Astrocyte (in vitro differentiated cells and primary cell): ENCODE results near the gene SUPT20HL2. TPM values are rescaled to one million over a fixed set of nuclear protein-coding genes. Genes with fewer than 3 reads are reported as not detected.

Source experiments
- DNase-seq: peaks from one replicate; pipeline ENCODE4 v3.0.0-alpha.2; 2010; ENCODE audit warnings: low read depth
- FAIRE-seq: peaks from 2 replicates; lab custom pipeline; 2011; peaks lifted over from hg19 to GRCh38; lab: Jason Lieb, UNC
- H2AFZ ChIP-seq: 2 replicates; pipeline ENCODE4 v1.6.0; 2012; ENCODE audit warnings: low read depth, low read length, inconsistent platforms
- H3K27ac ChIP-seq: 2 replicates; pipeline ENCODE4 v1.5.1; 2011; ENCODE audit warnings: low read depth, low read length, inconsistent platforms
- H3K27me3 ChIP-seq: 2 replicates; pipeline ENCODE4 v1.6.0; 2011; ENCODE audit warnings: low read length, inconsistent platforms; ENCODE audit not compliant: insufficient read depth
- H3K36me3 ChIP-seq: 2 replicates; pipeline ENCODE4 v1.5.1; 2011; ENCODE audit warnings: low read length, inconsistent platforms; ENCODE audit not compliant: insufficient read depth
- H3K4me1 ChIP-seq: 2 replicates; pipeline ENCODE4 v1.5.1; 2011; ENCODE audit warnings: low read length, inconsistent platforms; ENCODE audit not compliant: insufficient read depth
- H3K4me2 ChIP-seq: 2 replicates; pipeline ENCODE4 v1.6.0; 2012; ENCODE audit warnings: low read length, inconsistent platforms
- H3K4me3 ChIP-seq: 2 replicates; pipeline ENCODE4 v1.5.1; 2011; ENCODE audit warnings: low read depth, mild to moderate bottlenecking, low read length, inconsistent platforms; ENCODE audit not compliant: insufficient read depth
- H3K79me2 ChIP-seq: 2 replicates; pipeline ENCODE4 v1.6.0; 2012; ENCODE audit warnings: mild to moderate bottlenecking, low read length, inconsistent platforms; ENCODE audit not compliant: insufficient read depth
- H3K9ac ChIP-seq: 2 replicates; pipeline ENCODE4 v1.6.0; 2012; ENCODE audit warnings: mild to moderate bottlenecking, low read length, inconsistent platforms
- H3K9me3 ChIP-seq: 2 replicates; pipeline ENCODE4 v1.5.1; 2012; ENCODE audit warnings: low read depth, mild to moderate bottlenecking, low read length, inconsistent platforms; ENCODE audit not compliant: insufficient read depth
- H4K20me1 ChIP-seq: 2 replicates; pipeline ENCODE4 v1.6.0; 2012; ENCODE audit warnings: low read length, inconsistent platforms; ENCODE audit not compliant: insufficient read depth
- H3K27ac Mint-ChIP-seq: one replicate; pipeline ENCODE4 v1.8.0; 2021; ENCODE audit warnings: mild to moderate bottlenecking, mixed read lengths; ENCODE audit not compliant: unreplicated experiment
- H3K27me3 Mint-ChIP-seq: one replicate; pipeline ENCODE4 v1.8.0; 2021; ENCODE audit warnings: low read depth, mixed read lengths; ENCODE audit not compliant: unreplicated experiment
- H3K36me3 Mint-ChIP-seq: one replicate; pipeline ENCODE4 v1.8.0; 2021; ENCODE audit warnings: low read depth, mixed read lengths; ENCODE audit not compliant: unreplicated experiment
- H3K4me1 Mint-ChIP-seq: one replicate; pipeline ENCODE4 v1.8.0; 2021; ENCODE audit warnings: low read depth, mixed read lengths; ENCODE audit not compliant: unreplicated experiment
- H3K4me3 Mint-ChIP-seq: one replicate; pipeline ENCODE4 v1.8.0; 2021; ENCODE audit warnings: mild to moderate bottlenecking, moderate library complexity, mixed read lengths; ENCODE audit not compliant: unreplicated experiment
- H3K9me3 Mint-ChIP-seq: one replicate; pipeline ENCODE4 v1.8.0; 2021; ENCODE audit warnings: mild to moderate bottlenecking, mixed read lengths; ENCODE audit not compliant: unreplicated experiment
- CTCF ChIP-seq: IDR thresholded peaks from 2 replicates; pipeline ENCODE4 v1.5.1; 2011; ENCODE audit warnings: low read depth, mild to moderate bottlenecking, inconsistent platforms, low read length, moderate library complexity; ENCODE audit not compliant: insufficient read depth
- EZH2 ChIP-seq: IDR thresholded peaks from 2 replicates; pipeline ENCODE4 v1.6.1; 2012; ENCODE audit warnings: mild to moderate bottlenecking, low read length, inconsistent platforms; ENCODE audit not compliant: insufficient read depth
- total RNA-seq: library from RNA; stranded (reverse); gene quantifications from 2 replicates; pipeline ENCODE4 v1.2.1, GENCODE V29; 2021

SUPT20HL2 gene
- total RNA-seq, 1 donor from 2014 or later: not detected

GRCh38 chrX:24325231-24325630 is 11.4 kb upstream of the SUPT20HL2 start:
- Histone ChIP-seq H2AFZ (no peak overlapping the region), H3K4me2 (no peak overlapping the region), H4K20me1 (no peaks in the 10 kb centered on the region), H3K9me3 (no peaks in the 10 kb centered on the region), H3K4me1 (no peaks in the 10 kb centered on the region), H3K27ac (no peak overlapping the region), H3K79me2 (no peaks in the 10 kb centered on the region), H3K4me3 (no peak overlapping the region), H3K9ac (no peak overlapping the region), H3K27me3 (no peaks in the 10 kb centered on the region), H3K36me3 (no peaks in the 10 kb centered on the region)
- FAIRE-seq (peak; percentile 17), DNase-seq (no peak)
- H3K27ac Mint-ChIP-seq: no peak overlapping the region
- no peaks in the 10 kb centered on the region for H3K4me1 Mint-ChIP-seq
- no peaks in the 10 kb centered on the region for H3K36me3 Mint-ChIP-seq
- TF ChIP-seq CTCF (no peak), EZH2 (no peak)
- H3K9me3 Mint-ChIP-seq: no peaks in the 10 kb centered on the region
- H3K27me3 Mint-ChIP-seq: no peaks in the 10 kb centered on the region
- no peak overlapping the region for H3K4me3 Mint-ChIP-seq

- no peak overlapping the region for H3K9ac ChIP-seq
- no peak overlapping the region for H3K4me3 ChIP-seq
- Mint-ChIP-seq H3K27ac (no peak overlapping the region), H3K27me3 (peaks cover 5% of the 10 kb centered on the region), H3K4me3 (no peak overlapping the region), H3K9me3 (no peaks in the 10 kb centered on the region), H3K36me3 (no peaks in the 10 kb centered on the region), H3K4me1 (no peaks in the 10 kb centered on the region)
- H3K4me1 ChIP-seq: no peaks in the 10 kb centered on the region
- no peak overlapping the region for H3K27ac ChIP-seq
- no peak overlapping the region for H3K4me2 ChIP-seq
- H2AFZ ChIP-seq: no peak overlapping the region
- H3K27me3 ChIP-seq: no peaks in the 10 kb centered on the region
- no peak for TF ChIP-seq EZH2
- TF ChIP-seq CTCF: no peak
- H4K20me1 ChIP-seq: no peaks in the 10 kb centered on the region
- H3K79me2 ChIP-seq: no peaks in the 10 kb centered on the region
- DNase-seq (no peak), FAIRE-seq (peak; percentile 92)
- H3K36me3 ChIP-seq: no peaks in the 10 kb centered on the region
- no peaks in the 10 kb centered on the region for H3K9me3 ChIP-seq
Measured at GRCh38 chrX:24321741-24322395, 8.0 kb upstream of the SUPT20HL2 start.

- Histone ChIP-seq H3K36me3 (no peaks in the 10 kb centered on the region), H4K20me1 (no peaks in the 10 kb centered on the region), H3K79me2 (no peaks in the 10 kb centered on the region), H3K9me3 (no peaks in the 10 kb centered on the region), H3K4me2 (no peak overlapping the region), H3K9ac (no peak overlapping the region), H3K27me3 (no peaks in the 10 kb centered on the region), H3K27ac (no peak overlapping the region), H2AFZ (no peak overlapping the region), H3K4me3 (no peak overlapping the region), H3K4me1 (no peaks in the 10 kb centered on the region)
- no peak for TF ChIP-seq CTCF
- no peak for TF ChIP-seq EZH2
- H3K27ac Mint-ChIP-seq: no peak overlapping the region
- peaks cover 5% of the 10 kb centered on the region for H3K27me3 Mint-ChIP-seq
- DNase-seq: no peak
- no peaks in the 10 kb centered on the region for H3K4me1 Mint-ChIP-seq
- H3K4me3 Mint-ChIP-seq: no peak overlapping the region
- FAIRE-seq: peak; percentile 26
- no peaks in the 10 kb centered on the region for H3K9me3 Mint-ChIP-seq
- H3K36me3 Mint-ChIP-seq: no peaks in the 10 kb centered on the region
Measured at GRCh38 chrX:24317567-24317966, 3.7 kb upstream of the SUPT20HL2 start.
